ENCODE results near the gene KRT38.
A peak's percentile ranks its signal among the peaks of the same experiment; 100 is the strongest.

Gene KRT38

DNA sequence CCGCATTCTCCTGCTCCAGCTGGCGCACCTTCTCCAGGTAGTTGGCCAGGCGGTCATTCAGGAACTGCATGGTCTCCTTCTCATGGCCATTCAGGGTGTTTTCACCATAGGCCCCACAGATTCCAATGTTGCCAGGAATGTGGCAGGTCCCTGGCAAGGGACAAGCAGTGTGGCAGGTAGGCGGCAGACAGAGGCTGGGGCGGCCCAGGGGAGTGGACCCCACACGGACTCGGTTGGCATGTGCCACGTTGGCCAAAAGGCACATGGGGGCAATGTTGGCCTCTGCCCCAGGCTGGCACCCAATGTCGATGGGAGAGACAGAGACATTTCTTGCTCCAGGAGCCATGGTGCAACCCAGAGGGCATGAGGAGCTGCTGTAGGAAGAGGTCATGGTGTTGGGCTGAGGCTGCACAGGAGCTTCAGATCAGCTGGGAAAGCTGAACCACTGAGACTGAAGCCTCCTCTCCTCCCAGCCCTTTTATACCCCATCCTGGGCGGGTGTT lies at the start of gene KRT38:
TSS of gene KRT38 (minus strand) at position 453 of the 503 bp plus-strand sequence. CDS start at position 391, 62 bp downstream.
- DNase-seq (ENCODE audit: low read depth in 1 of 2, low spot score in 1 of 2) = no peak

DNA sequence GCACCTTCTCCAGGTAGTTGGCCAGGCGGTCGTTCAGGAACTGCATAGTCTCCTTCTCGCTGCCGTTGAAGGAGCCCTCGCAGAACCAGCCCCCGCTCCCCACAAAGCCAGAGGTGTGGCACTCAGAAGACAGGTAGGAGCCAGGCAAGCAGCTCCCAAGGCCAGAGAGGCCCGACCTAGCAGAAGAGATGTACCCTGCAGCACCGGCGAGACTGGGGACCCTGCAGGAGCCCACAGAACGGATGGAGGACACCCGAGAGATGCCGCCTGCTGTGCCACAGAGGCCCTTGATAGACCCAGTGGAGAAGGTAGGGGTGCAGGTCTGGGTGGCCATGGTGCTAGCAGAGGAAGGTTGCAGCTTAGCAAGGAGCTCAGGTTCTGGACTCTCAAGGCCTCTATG lies 48.7 kb upstream of the KRT38 start, which contains the start of gene KRT36:
TSS of gene KRT36 (minus strand) at position 380 of the 400 bp plus-strand sequence. CDS start at position 334, 46 bp downstream.
- no peak for DNase-seq (ENCODE audit: low read depth in 1 of 2, low spot score in 1 of 2)

DNA sequence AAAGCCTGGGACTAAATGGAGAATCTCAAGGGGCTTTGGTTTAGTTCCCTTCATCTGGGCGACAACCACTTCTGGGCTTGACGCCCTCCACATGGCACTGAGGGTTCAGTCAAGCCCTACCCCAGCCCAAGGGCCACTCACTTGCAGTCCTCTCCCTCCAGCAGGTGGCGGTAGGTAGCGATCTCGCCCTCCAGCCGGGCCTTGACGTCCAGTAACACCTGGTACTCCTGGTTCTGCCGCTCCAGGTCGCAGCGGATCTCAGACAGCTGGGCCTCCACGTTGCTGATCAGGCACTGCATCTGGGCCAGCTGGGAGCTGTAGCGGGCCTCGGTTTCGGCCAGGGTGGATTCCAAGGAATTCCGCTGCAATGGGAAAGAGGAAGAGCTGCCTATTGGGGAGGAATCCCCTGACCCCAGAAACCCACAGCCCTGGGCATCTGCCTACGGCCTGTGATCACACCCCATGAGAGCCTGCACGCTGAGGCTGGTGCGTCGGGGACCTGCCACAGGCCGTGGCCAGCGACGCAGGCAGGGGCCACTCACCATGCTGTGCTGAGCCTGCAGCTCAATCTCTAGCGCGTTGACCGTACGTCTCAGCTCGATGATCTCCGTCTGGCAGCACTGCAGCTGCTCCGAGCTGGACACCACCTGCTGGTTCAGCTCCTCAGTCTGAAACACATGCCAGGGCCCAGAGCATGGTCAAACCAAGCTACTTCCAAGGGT lies 46.2 kb upstream of the KRT38 start:
- DNase-seq (ENCODE audit: low read depth in 1 of 2, low spot score in 1 of 2) = peak in 1 of 2 donors; percentile 9

DNA sequence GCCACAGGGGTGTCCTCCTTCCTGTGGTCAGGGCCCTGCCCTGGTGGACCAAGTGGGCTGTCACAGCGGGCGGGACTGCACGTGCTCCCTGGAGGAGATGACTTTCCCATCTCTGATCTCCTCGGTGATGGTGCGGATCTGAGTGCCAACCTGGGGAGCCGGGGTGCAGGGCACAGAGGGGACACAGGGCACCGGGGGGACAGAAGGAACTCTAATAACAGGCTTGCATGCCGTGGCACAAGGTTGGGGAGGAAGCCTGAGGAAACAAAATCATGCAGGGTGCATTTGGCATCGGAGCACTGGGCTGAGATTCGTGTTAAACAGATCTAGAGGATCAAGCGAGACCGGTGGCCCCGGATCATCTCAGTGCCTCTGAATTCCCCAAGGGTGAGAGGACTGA lies 45.5 kb upstream of the KRT38 start:
- DNase-seq (ENCODE audit: low read depth in 1 of 2, low spot score in 1 of 2) = no peak

DNA sequence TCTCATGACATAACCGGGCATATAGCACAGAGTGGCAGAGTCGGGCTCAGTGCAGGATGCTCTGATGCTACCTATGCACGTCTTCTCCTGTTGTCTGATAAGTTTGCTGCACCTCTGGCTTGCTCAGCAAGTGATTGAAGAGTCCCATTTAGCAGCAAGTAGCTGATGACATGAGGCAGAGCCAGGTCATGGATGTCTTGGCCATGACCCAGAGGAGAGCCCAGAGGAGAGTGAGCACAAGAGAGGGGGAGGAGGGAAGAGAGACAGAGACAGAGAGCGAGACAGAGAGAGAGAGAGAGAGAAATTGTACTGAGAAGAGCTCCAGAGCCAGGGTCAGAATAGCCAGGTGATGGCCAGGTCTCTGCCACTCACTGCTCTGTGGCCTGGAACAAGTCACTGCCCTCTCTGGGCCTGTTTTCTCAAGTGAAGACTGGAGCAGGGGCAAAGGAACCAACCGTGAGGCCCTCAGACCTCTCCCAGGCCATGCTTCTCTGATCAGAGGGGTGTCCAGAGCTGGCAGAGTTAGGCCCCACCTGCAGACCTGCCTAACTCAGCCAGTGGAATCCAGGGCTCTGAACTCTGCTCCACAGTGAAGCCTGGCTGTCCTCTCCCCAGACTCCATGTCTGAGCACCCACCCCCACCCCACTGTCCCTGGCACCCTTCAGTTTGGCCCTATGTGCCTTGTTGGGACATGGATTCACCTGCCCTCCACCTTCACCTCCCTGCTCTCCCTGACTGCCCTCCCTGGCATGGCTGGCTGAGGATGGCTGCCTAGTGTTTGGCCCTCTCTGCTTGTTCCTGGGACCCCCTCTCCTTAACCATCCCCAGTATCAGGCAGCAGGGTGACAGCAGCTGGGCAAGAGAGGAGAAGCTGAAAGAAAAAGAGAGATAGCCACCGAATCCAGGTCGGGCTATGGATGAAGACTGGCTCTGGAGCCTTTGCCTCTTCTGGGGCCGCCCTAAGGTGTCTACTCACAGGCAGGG lies 44.4 kb upstream of the KRT38 start:
- DNase-seq (ENCODE audit: low read depth in 1 of 2, low spot score in 1 of 2) = no peak

DNA sequence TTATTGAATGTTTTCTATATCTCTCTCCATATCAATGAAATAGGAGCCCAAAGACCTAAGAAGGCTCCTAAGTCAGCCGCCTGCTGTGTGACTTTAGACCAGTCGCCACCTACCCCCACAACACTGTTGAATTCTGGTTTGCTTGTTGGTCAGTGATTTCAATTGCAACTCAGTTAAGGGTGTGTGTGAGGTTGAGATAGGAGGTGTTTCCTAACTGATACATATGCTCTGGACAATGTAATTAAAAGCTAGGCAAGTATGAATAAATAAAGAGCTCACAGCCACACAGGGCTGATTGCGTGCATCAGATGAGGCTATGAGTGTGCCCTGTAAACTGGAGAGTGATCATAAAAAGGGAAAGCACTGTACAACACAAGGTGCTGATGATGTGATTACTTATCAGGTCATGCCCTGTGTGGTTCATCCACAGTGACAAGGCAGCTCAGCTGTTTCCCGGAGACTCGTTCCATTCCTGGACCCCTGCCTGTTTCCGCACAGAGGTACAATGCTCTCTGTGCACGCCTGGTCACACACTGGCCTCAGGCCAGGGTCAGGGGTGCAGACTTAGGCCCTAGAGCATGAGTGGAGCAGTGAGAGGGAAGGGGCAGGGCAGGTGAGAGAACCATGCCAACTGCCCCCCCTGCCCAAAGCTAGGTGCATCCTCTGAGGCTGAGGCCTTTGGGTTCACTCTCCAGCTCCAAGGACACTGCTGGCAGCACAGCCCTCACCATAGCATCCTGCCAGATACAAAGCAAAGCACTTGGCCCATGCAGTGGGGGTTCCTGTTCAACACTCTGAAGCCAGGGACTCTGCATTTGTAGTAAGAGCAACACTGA lies 43.4 kb upstream of the KRT38 start:
- no peak for DNase-seq (ENCODE audit: low read depth in 1 of 2, low spot score in 1 of 2)

DNA sequence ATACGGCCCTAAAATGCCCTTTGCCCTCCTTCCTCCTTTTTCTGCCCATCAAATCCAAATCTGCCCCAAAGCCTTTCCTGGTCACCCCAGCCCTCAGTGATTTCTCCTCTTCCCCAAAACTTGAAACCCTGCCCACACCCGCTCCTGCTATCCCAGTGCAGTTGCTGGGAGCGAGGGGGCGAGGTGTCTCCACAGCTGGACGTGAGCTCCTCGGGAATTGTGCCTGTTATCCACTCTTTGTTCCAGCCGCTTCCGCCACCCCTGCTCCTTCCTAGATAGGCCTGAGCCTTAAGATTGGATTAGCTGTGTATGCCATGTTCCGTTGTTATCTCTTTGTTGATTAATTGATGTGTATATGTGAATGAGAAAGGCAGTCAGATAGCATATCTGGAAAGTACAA lies 42.7 kb upstream of the KRT38 start:
- no peak for DNase-seq (ENCODE audit: low read depth in 1 of 2, low spot score in 1 of 2)

DNA sequence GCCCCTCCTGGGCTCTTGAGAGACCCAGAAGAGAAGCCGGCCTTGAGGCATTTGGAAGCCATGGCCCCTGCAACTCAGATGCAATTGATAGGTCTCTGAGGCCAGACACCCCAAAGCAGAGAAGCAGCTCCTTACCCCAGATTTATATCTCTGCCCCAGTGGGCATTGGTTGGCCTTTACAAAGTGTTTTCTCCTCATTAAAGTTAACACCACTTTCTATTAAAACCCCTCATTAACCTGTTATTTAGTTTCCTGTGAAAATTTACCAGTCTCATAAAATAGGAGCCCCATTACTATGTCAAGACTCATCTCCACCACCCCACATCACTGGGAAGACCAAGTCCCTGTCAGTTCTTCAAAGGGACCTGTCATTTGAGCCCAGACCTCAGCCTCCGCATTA lies 40.3 kb upstream of the KRT38 start, which contains the start of gene KRT35:
TSS of gene KRT35 (minus strand) at position 116 of the 400 bp plus-strand sequence. CDS start at position 62, 54 bp downstream.
- DNase-seq (ENCODE audit: low read depth in 1 of 2, low spot score in 1 of 2) = no peak

DNA sequence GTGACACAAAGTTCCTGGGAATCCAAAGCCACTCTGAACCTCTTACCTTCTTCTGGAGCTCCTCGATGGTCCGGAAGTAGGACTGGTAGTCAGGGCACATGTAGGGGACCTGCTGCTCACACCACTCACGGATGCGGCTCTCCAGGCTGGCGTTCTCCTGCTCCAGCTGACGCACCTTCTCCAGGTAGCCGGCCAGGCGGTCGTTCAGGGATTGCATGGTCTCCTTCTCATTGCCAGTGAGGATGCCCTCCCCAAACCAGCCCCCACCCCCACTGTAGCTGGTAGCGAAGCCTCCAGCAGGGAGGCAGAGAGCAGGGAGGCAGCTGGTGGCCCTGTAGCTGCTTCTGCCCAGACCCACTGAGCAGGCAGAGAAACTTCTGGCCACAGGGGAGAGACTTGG lies 39.8 kb upstream of the KRT38 start:
- DNase-seq (ENCODE audit: low read depth in 1 of 2, low spot score in 1 of 2) = no peak

DNA sequence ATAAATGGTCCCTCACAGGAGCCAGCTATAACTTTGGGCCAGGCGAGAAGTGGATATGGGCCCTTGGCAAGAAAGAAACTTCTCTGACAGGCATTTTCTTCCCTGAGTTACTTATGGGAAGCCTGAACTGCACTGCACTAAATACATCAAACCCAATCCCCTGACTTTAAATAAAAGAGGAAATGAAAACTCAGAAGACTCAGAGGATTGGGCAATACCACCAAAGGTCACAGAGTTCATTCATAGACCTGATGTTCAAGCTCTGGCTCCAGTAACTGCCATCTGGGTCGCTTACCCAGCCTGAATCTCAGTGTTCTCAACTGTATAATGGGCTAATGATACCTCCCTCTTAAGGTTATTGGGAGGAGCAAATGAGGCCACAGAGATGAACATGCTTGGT lies 39.4 kb upstream of the KRT38 start:
- no peak for DNase-seq (ENCODE audit: low read depth in 1 of 2, low spot score in 1 of 2)

DNA sequence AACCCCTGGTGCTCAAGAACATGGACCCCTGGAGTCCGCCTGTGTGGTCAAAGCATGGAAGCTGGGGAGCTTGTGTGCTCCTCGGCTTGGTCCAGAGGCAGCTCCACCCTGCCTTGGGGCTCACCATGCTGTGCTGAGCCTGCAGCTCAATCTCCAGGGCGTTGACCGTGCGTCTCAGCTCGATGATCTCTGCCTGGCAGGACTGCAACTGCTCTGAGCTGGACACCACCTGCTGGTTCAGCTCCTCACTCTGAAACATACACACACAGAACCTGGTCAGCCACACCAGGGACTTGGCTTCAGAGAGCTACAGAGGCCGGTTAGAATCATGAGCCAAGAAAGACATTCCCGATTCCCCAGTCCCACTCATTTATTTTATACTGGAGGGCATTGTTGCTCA lies 37.5 kb upstream of the KRT38 start:
- DNase-seq (ENCODE audit: low read depth in 1 of 2, low spot score in 1 of 2) = no peak

DNA sequence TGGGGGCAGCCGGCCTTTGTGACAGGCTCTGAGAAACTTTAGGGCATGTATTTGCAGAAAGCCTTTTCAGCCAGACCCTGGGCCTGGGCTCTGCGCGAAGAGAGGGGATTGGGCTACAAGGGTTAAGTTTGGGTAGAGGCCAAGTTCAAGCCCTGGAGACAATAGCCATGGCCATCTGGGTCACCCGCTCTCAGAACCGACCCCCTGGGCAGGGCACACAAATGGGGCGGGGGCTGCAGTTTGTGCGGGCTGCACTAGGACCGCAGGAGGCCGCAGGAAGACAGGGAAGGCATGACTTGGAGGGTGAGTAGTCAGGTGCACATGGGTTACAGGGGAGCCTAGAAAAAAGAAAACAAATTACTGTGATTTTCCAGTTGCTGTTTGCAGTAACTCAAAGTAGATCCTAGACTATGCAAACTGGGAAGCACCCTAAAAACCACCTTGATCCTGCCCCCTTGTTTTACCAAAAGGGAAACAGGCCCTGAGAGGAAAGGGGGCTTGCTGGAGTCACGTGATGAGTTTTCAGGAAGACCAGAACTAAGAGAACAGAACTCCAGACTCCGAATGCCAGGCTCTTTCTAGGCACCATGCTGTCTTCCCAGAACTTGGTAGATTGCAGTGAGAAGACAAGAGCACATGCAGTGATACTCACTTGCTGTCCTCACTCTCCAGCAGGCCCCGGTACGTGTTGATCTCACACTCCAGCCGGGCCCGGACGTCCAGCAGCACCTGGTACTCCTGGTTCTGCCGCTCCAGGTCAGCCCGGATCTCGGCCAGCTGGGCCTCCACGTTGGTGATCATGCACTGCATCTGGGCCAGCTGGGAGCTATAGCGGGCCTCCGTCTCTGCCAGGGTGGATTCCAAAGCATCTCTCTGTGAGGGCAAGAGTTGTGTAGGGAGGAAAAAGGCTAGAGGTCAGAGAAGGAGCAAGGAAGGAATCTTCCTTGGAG lies 36.4 kb upstream of the KRT38 start:
- no peak for DNase-seq (ENCODE audit: low read depth in 1 of 2, low spot score in 1 of 2)

DNA sequence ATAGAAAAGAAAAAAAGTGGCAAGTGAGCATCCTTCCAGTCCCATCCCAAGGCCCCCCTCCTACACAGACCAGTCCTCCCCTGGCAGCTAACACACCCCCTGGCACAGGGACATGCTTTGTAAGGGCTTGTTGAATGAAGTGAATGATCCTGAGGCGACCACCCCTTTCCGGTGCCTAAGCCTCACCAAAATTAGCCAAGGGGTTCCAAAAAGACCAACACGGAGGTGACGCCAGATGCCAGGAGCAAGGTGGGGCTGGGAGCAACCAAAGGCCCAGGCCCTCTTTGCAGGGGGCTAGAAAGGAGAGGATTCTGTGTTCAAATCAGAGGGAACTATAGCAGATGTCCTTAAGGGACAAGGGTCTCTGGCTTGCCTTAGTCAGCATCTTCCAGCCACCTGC lies 34.6 kb upstream of the KRT38 start:
- no peak for DNase-seq (ENCODE audit: low read depth in 1 of 2, low spot score in 1 of 2)

DNA sequence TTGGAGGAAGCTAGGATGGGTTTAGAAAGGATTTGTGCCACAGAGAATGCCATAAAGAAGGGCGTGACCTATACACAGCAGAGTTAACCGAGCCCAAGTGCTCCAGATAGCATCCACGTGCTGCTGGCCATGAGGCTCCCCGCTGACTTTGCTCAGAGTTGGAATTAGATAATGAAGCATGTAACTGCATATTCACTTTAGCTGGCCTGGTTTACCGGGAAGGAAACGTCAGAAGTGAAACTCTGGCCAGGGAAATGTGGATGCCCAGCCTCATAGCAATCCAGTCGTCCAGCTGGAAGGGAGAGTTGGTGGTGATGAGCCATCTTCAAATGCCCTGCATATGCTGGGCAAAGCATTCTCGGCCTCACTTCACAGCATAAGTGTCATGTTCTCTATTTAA lies 34.1 kb upstream of the KRT38 start:
- DNase-seq (ENCODE audit: low read depth in 1 of 2, low spot score in 1 of 2) = no peak

DNA sequence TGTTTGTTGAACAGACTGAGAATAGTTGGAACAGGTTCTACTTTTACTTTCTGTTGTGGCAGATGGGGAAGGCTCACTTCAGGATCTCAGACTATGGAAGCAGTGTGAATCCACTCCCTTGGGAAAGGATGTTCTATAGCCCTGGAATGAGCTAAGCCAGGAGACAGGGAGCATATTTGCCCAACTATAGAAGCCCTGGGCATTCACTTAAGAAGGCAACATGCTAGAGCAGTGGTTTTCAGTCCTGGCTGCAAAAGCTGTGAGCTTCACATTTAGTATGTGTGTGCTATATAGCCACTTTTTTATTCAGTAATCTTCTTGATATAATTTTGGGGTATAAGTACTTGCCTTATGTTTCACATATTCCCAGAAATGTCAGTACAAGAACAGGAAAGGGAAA lies 27.6 kb upstream of the KRT38 start:
- DNase-seq (ENCODE audit: low read depth in 1 of 2, low spot score in 1 of 2) = no peak

DNA sequence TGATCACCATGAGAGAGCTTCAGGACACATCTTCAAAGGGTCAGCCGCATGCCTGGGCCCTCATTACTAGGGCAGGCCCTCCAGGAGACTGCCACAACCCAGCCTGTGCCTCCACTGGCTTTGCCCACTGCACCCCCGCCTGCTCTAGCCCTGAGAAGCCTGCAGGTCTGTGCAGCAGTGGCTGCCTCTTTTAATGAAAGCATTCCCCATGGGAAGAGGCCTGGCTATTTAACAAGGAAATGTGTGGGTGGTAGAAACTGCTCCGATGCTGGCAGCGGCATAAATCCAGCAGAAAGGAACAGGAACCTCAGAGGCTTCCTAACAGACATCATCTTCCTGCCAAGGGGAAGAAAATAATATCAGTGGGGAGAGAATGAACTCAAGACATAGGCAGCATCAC lies 26.8 kb upstream of the KRT38 start:
- no peak for DNase-seq (ENCODE audit: low read depth in 1 of 2, low spot score in 1 of 2)

DNA sequence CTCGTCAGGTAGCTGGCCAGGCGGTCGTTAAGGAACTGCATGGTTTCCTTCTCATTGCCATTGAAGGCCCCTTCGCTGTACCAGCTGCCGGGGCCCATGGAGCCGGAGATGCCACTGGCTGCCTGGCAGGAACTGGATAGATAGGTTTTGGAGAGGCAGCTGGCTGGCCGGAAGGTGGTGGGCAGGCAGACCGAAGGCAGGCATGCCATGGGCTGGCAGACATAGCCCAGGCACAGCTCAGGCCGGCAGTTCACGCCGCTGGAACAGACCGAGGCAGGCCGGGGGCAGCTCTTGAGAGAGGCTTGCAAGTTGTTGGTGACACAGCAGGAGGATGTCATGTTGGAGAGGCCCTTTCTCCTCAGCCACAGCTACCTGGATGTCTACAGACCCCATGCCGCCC lies 26.2 kb upstream of the KRT38 start, which contains the start of gene KRT32:
TSS of gene KRT32 (minus strand) at position 399 of the 400 bp plus-strand sequence. CDS start at position 338, 61 bp downstream.
- DNase-seq (ENCODE audit: low read depth in 1 of 2, low spot score in 1 of 2) = no peak

DNA sequence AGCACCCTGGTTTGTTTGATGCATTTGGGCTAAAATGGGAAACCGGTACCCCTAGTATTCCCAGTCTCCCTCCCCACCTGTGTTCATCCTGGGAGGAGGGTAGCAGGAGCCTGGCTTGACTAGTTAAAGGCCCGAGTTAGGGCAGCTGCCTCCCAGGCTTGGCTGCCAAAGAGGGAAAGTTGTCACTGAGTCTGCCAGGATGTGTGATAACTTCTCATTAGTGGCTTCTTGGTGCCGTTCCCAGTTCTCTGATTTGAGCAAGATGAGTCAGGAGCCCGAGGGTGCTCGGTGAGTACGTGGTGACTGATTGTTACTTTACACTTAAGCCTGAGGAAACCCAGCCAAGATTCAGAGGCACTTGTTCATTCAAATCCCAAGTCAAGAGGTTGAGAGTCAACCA lies 23.9 kb upstream of the KRT38 start:
- DNase-seq (ENCODE audit: low read depth in 1 of 2, low spot score in 1 of 2) = no peak

DNA sequence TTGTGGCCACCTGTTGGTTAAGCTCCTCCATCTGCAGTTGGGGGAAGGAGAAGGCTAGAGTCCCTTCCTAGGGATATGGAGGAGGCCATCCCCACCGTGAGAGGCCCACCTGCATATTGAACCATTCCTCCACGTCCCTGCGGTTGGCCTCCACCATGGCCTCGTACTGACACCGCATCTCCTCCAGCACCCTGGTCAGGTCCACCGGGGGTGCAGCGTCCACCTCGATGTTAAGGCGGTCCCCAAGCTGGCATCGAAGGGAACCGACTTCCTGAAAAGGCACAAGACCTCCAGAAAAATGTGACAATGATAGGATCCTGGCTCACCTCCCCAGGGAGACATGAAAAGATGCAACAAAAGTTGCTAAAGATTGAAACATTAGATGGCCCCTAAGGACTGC lies 23.4 kb upstream of the KRT38 start:
- no peak for DNase-seq (ENCODE audit: low read depth in 1 of 2, low spot score in 1 of 2)

DNA sequence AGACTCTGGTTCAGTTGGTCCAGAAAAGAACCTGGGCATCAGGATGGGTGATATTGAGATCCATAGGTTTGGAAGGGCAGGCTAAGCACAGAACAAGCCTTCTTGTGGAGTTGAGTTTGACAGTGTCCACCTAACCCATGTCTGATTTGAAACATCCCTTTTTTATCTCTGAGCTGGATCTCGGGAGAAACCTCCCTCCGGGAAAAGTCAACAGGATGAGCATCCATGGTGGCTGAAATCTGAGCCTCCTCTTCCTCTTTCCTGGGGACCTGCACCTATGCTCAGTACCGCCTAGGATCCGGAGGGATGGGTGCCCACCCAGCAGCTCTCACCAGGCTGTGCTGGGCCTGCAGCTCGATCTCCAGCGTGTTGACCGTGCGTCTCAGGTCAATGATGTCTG lies 23.0 kb upstream of the KRT38 start:
- no peak for DNase-seq (ENCODE audit: low read depth in 1 of 2, low spot score in 1 of 2)

All from stimulated activated CD4-positive, alpha-beta T cell treated with anti-CD3 and anti-CD28 coated beads, Interleukin-15, amount 100 ng/mL, for 1 hour (primary cell).